Body of pancreas (tissue), 4 donors: ENCODE measurements around the gene HOXA1. TPM values are rescaled to one million over a fixed set of nuclear protein-coding genes. Genes with fewer than 3 reads are reported as not detected.

Source experiments
- ATAC-seq: fragments of 150-250 bp; one replicate; pipeline ENCODE4 v1.9.1; 2016
- DNase-seq, 4 donors: peaks; one replicate each; pipeline ENCODE4 v3.0.0-alpha.2; 2019
- H3K27ac ChIP-seq, 4 donors: fragments of 200-600 bp; sonication (generic); 1 replicate in 3 of 4; 2 replicates in 1 of 4; pipeline versions ENCODE4 v1.5.1 to v1.6.1; 2016 to 2019; ENCODE audit warnings: mild to moderate bottlenecking in 1 of 4, mixed read lengths in 1 of 4, moderate library complexity in 1 of 4
- H3K27me3 ChIP-seq, 2 donors: fragments of 200-600 bp; sonication (generic); one replicate each; pipeline ENCODE4 v1.6.0; 2016; ENCODE audit warnings: mild to moderate bottlenecking in 1 of 2
- H3K36me3 ChIP-seq, 2 donors: fragments of 200-600 bp; sonication (generic); replicated peaks in 1 of 2; 2 replicates each; pipeline ENCODE4 v1.5.1; 2016; ENCODE audit warnings: low read depth in 2 of 2; ENCODE audit not compliant: insufficient read depth in 1 of 2
- H3K4me1 ChIP-seq: fragments of 200-600 bp; sonication (generic); one replicate; pipeline ENCODE4 v1.6.0; 2016
- H3K4me3 ChIP-seq, 2 donors: fragments of 200-600 bp; sonication (generic); 1 replicate in 1 of 2; 2 replicates in 1 of 2; pipeline ENCODE4 v1.5.1; 2016 to 2019
- H3K9me3 ChIP-seq, 3 donors: fragments of 200-600 bp; sonication (generic); 1 replicate in 2 of 3; 2 replicates in 1 of 3; pipeline ENCODE4 v1.5.1; 2016
- CTCF ChIP-seq, 7 experiments: fragments of 450-650 bp in 4 of 7; fragments of 200-600 bp in 3 of 7; sonication (generic) in 3 of 7; IDR thresholded peaks; one replicate each; pipeline ENCODE4 v1.5.1; 2016 to 2019; ENCODE audit warnings: antibody characterized with exemption in 7 of 7
- POLR2A ChIP-seq, 3 donors: fragments of 450-650 bp; IDR thresholded peaks; one replicate each; pipeline ENCODE4 v1.6.1; 2016; ENCODE audit warnings: antibody characterized with exemption in 3 of 3, mild to moderate bottlenecking in 2 of 3
- WGBS, 2 donors: methylation state at CpG; one replicate each; pipeline ENCODE4 v1.1.5; 2017; 5-methylcytosine and 5-hydroxymethylcytosine counted together
- intact Hi-C: fragments of 100-400 bp; cut with DNase I; formaldehyde crosslinking; loops from one replicate; pipeline ENCODE4 v1.15.1; 2023
- total RNA-seq, 2 donors: library from RNA; depleted of rRNA; stranded (reverse); fragments of >200 nt; gene quantifications; one replicate each; pipeline ENCODE4 v1.1.0, GENCODE V29; 2016

The HOXA1 gene
- total RNA-seq, 2 donors from 2014 or later: not detected

- Histone ChIP-seq H3K4me1 (peaks cover 14% of the 10 kb centered on the region), H3K27ac (peak overlapping the region; percentile 9 to 67 (median 57))
- 20 to 22% methylated on average over 28 to 45 of the region's 47 CpGs for WGBS, 2 donors
Observed at GRCh38 chr7:27107391-27108381, 11.9 kb upstream of the HOXA1 start.

GRCh38 chr7:27106901-27107240, 11.1 kb upstream of the HOXA1 start:
- TF ChIP-seq POLR2A (IDR thresholded peaks at IDR 0.05) (no peak), CTCF (IDR thresholded peaks at IDR 0.05) (no peak)
- Histone ChIP-seq H3K4me3 (no peak overlapping the region), H3K36me3 (no peaks in the 10 kb centered on the region), H3K27ac (peak overlapping the region in 3 of 4 donors; percentile 8 to 66 (median 59)), H3K27me3 (peaks cover 0 to 53% of the 10 kb centered on the region in 2 donors), H3K4me1 (peaks cover 14% of the 10 kb centered on the region), H3K9me3 (no peaks in the 10 kb centered on the region)
- ATAC-seq (no peak), DNase-seq (no peak)
- intact Hi-C loops: no loop called here
- WGBS, 2 donors: 16 to 19% methylated on average over 14 of the region's 14 CpGs

More at GRCh38 chr7:27107391-27108381, 11.9 kb upstream of the HOXA1 start:
- intact Hi-C loops: no loop called here
- no peak for ATAC-seq
- H3K36me3 ChIP-seq: no peaks in the 10 kb centered on the region
- TF ChIP-seq CTCF (IDR thresholded peaks at IDR 0.05) (no peak), POLR2A (IDR thresholded peaks at IDR 0.05) (no peak)
- no peak overlapping the region for H3K4me3 ChIP-seq
- H3K27me3 ChIP-seq: peaks cover 0 to 45% of the 10 kb centered on the region in 2 donors
- no peak for DNase-seq
- no peaks in the 10 kb centered on the region for H3K9me3 ChIP-seq

- H3K27ac ChIP-seq: peak overlapping the region; percentile 8 to 66 (median 34)
- no peak for TF ChIP-seq CTCF (IDR thresholded peaks at IDR 0.05)
- TF ChIP-seq POLR2A (IDR thresholded peaks at IDR 0.05): peak in 1 of 3 donors; percentile 15
- WGBS, 2 donors: 9 to 15% methylated on average over 29 to 38 of the region's 44 CpGs
- no peaks in the 10 kb centered on the region for H3K36me3 ChIP-seq
- no peak for ATAC-seq
- intact Hi-C loops: no loop called here
- peaks cover 14% of the 10 kb centered on the region for H3K4me1 ChIP-seq
- H3K4me3 ChIP-seq: no peak overlapping the region
- no peaks in the 10 kb centered on the region for H3K9me3 ChIP-seq
- peak in 1 of 4 donors; percentile 12 for DNase-seq
- peaks cover 0 to 55% of the 10 kb centered on the region in 2 donors for H3K27me3 ChIP-seq
Observed at GRCh38 chr7:27106181-27106900, 10.5 kb upstream of the HOXA1 start.

- Histone ChIP-seq H3K27me3 (peaks cover 0 to 63% of the 10 kb centered on the region in 2 donors), H3K27ac (no peak overlapping the region), H3K4me3 (no peak overlapping the region), H3K9me3 (no peaks in the 10 kb centered on the region), H3K36me3 (no peaks in the 10 kb centered on the region), H3K4me1 (peaks cover 14% of the 10 kb centered on the region)
- no peak for ATAC-seq
- no peak for DNase-seq
- WGBS, 2 donors: 33 to 34% methylated on average over 13 of the region's 13 CpGs
- TF ChIP-seq CTCF (IDR thresholded peaks at IDR 0.05) (no peak), POLR2A (IDR thresholded peaks at IDR 0.05) (no peak)
- intact Hi-C loops: no loop called here
Observed at GRCh38 chr7:27105301-27106031, 9.7 kb upstream of the HOXA1 start.
